CD14-positive monocyte (primary cell): ENCODE measurements around the gene TAOK1. TPM values are rescaled to one million over a fixed set of nuclear protein-coding genes. Genes with fewer than 3 reads are reported as not detected.

ENCODE experiments used
- DNase-seq, 3 donors: peaks; one replicate each; pipeline ENCODE4 v3.0.0-alpha.2; 2011 to 2022
- H2AFZ ChIP-seq: 2 replicates; pipeline ENCODE4 v1.6.0; 2012; ENCODE audit warnings: mild to moderate bottlenecking, low read depth, low read length, inconsistent platforms; ENCODE audit not compliant: insufficient read depth, poor library complexity, severe bottlenecking
- H3K27ac ChIP-seq, 2 donors: 1 replicate in 1 of 2; 2 replicates in 1 of 2; pipeline ENCODE4 v1.5.1; 2012 to 2013; ENCODE audit warnings: low read length in 2 of 2, control low read depth in 1 of 2, inconsistent platforms in 1 of 2, low read depth in 1 of 2, mild to moderate bottlenecking in 1 of 2
- H3K27me3 ChIP-seq, 2 donors: one replicate each; pipeline versions ENCODE4 v1.6.0 to v1.6.1; 2011 to 2013; ENCODE audit warnings: low read length in 2 of 2; ENCODE audit not compliant: control insufficient read depth in 2 of 2, insufficient read depth in 2 of 2
- H3K36me3 ChIP-seq, 2 donors: replicated peaks in 1 of 2; 1 replicate in 1 of 2; 2 replicates in 1 of 2; pipeline versions ENCODE4 v1.5.1 to v1.6.1; 2012 to 2013; ENCODE audit warnings: low read length in 2 of 2, control low read depth in 1 of 2, inconsistent platforms in 1 of 2, mild to moderate bottlenecking in 1 of 2; ENCODE audit not compliant: insufficient read depth in 2 of 2, control insufficient read depth in 1 of 2
- H3K4me1 ChIP-seq, 2 donors: 1 replicate in 1 of 2; 2 replicates in 1 of 2; pipeline versions ENCODE4 v1.5.1 to v1.6.1; 2012 to 2013; ENCODE audit warnings: low read length in 2 of 2, control low read depth in 1 of 2, inconsistent platforms in 1 of 2, mild to moderate bottlenecking in 1 of 2, moderate library complexity in 1 of 2; ENCODE audit not compliant: insufficient read depth in 2 of 2, control insufficient read depth in 1 of 2
- H3K4me2 ChIP-seq: replicated peaks from 2 replicates; pipeline ENCODE3; 2012; ENCODE audit warnings: low read length, moderate library complexity, mild to moderate bottlenecking; ENCODE audit not compliant: poor library complexity, severe bottlenecking; ENCODE audit errors: extremely low read depth
- H3K4me3 ChIP-seq, 3 experiments: fragments of 200-600 bp in 1 of 3; sonication (generic) in 1 of 3; replicated peaks in 1 of 3; 1 replicate in 2 of 3; 2 replicates in 1 of 3; pipeline ENCODE4 v1.5.1; 2011 to 2013; ENCODE audit warnings: low read length in 3 of 3, mild to moderate bottlenecking in 3 of 3, control low read depth in 2 of 3, low read depth in 2 of 3, inconsistent platforms in 1 of 3, moderate library complexity in 1 of 3
- H3K79me2 ChIP-seq: 2 replicates; pipeline ENCODE4 v1.6.0; 2012; ENCODE audit warnings: mild to moderate bottlenecking, control low read depth, inconsistent platforms, low read length, moderate library complexity; ENCODE audit not compliant: insufficient read depth
- H3K9ac ChIP-seq: 2 replicates; pipeline ENCODE4 v1.6.0; 2017; ENCODE audit warnings: low read length, mild to moderate bottlenecking; ENCODE audit not compliant: insufficient read depth, poor library complexity, severe bottlenecking
- H3K9me3 ChIP-seq, 2 donors: replicated peaks in 1 of 2; 1 replicate in 1 of 2; 2 replicates in 1 of 2; pipeline versions ENCODE4 v1.5.1 to v1.6.1; 2012 to 2013; ENCODE audit warnings: low read length in 2 of 2, control low read depth in 1 of 2; ENCODE audit not compliant: control insufficient read depth in 1 of 2, insufficient read depth in 1 of 2
- H4K20me1 ChIP-seq: 2 replicates; pipeline ENCODE4 v1.6.0; 2012; ENCODE audit warnings: mild to moderate bottlenecking, low read length, control low read depth, moderate library complexity; ENCODE audit not compliant: insufficient read depth
- H3K27ac Mint-ChIP-seq, 7 donors: one replicate each; pipeline ENCODE4 v1.8.0; 2020; ENCODE audit warnings: mild to moderate bottlenecking in 7 of 7, mixed read lengths in 7 of 7, moderate library complexity in 6 of 7, inconsistent platforms in 2 of 7
- H3K27me3 Mint-ChIP-seq, 3 donors: one replicate each; pipeline ENCODE4 v1.8.0; 2021 to 2022; ENCODE audit warnings: low read depth in 3 of 3, mild to moderate bottlenecking in 3 of 3, mixed read lengths in 3 of 3, moderate library complexity in 3 of 3, inconsistent platforms in 1 of 3
- H3K36me3 Mint-ChIP-seq, 2 donors: one replicate each; pipeline ENCODE4 v1.8.0; 2020; ENCODE audit warnings: mixed read lengths in 2 of 2, inconsistent platforms in 1 of 2, mild to moderate bottlenecking in 1 of 2
- H3K4me1 Mint-ChIP-seq: one replicate; pipeline ENCODE4 v1.8.0; 2020; ENCODE audit warnings: mild to moderate bottlenecking, mixed read lengths
- H3K4me3 Mint-ChIP-seq, 2 donors: one replicate each; pipeline ENCODE4 v1.8.0; 2020; ENCODE audit warnings: mild to moderate bottlenecking in 2 of 2, mixed read lengths in 2 of 2, moderate library complexity in 1 of 2
- H3K9me3 Mint-ChIP-seq, 7 donors: one replicate each; pipeline ENCODE4 v1.8.0; 2020 to 2022; ENCODE audit warnings: mixed read lengths in 7 of 7, mild to moderate bottlenecking in 6 of 7, moderate library complexity in 6 of 7, inconsistent platforms in 2 of 7
- CTCF ChIP-seq: fragments of 200-600 bp; IDR thresholded peaks from one replicate; pipeline ENCODE4 v1.8.0; 2022; ENCODE audit warnings: antibody characterized with exemption, mild to moderate bottlenecking
- WGBS: methylation state at CpG from one replicate; pipeline ENCODE4 v1.1.5; 2013; ENCODE audit warnings: missing lambda C conversion rate; ENCODE audit not compliant: insufficient coverage; 5-methylcytosine and 5-hydroxymethylcytosine counted together
- intact Hi-C, 2 donors: fragments of 100-400 bp; cut with micrococcal nuclease; formaldehyde crosslinking; loops; one replicate each; pipeline versions ENCODE4 v1.15.0 to v1.15.1; 2023
- polyA plus RNA-seq, 3 donors: library from polyadenylated mRNA; depleted of rRNA in 1 of 3; unstranded in 2 of 3; stranded (reverse) in 1 of 3; fragments of 300-500 nt in 2 of 3; fragments of >200 nt in 1 of 3; fragmentation: Illumina TruSeq in 2 of 3; gene quantifications; 1 replicate in 2 of 3; 2 replicates in 1 of 3; pipeline ENCODE4 v1.2.3, GENCODE V29; 2012 to 2021

TAOK1 gene
- polyA plus RNA-seq, 3 donors = 2.4 to 13.9 (median 4.8) TPM

- Histone ChIP-seq H3K9ac (no peak overlapping the region), H3K79me2 (no peaks in the 10 kb centered on the region), H3K4me1 (no peaks in the 10 kb centered on the region), H3K36me3 (peaks cover 73 to 98% of the 10 kb centered on the region in 2 donors), H3K9me3 (no peaks in the 10 kb centered on the region), H3K4me3 (no peak overlapping the region), H2AFZ (no peak overlapping the region), H3K27ac (peak overlapping the region in 1 of 2 donors; percentile 23), H3K4me2 (no peak overlapping the region), H3K27me3 (no peaks in the 10 kb centered on the region), H4K20me1 (peaks cover 19% of the 10 kb centered on the region)
- DNase-seq = no peak
- H3K4me3 Mint-ChIP-seq = no peak overlapping the region
- H3K9me3 Mint-ChIP-seq = no peaks in the 10 kb centered on the region
- no peaks in the 10 kb centered on the region for H3K27me3 Mint-ChIP-seq
- intact Hi-C loops = no loop called here
- peaks cover 62 to 95% of the 10 kb centered on the region in 2 donors for H3K36me3 Mint-ChIP-seq
- no peak for TF ChIP-seq CTCF
- no CpG with 5 or more reads among the region's 1 CpG for WGBS
- H3K4me1 Mint-ChIP-seq = peaks cover 6% of the 10 kb centered on the region
- no peak overlapping the region for H3K27ac Mint-ChIP-seq
These were observed 114.5 kb downstream of the TAOK1 start for GRCh38 chr17:29504711-29505110.

GRCh38 chr17:29505836-29506235 lies 115.7 kb downstream of the TAOK1 start:
- Histone ChIP-seq H4K20me1 (peaks cover 19% of the 10 kb centered on the region), H3K27ac (no peak overlapping the region), H3K36me3 (peaks cover 77 to 98% of the 10 kb centered on the region in 2 donors), H3K79me2 (no peaks in the 10 kb centered on the region), H3K4me3 (no peak overlapping the region), H3K4me1 (no peaks in the 10 kb centered on the region), H3K4me2 (no peak overlapping the region), H2AFZ (no peak overlapping the region), H3K9ac (no peak overlapping the region), H3K9me3 (no peaks in the 10 kb centered on the region), H3K27me3 (no peaks in the 10 kb centered on the region)
- Mint-ChIP-seq H3K4me3 (no peak overlapping the region), H3K27me3 (no peaks in the 10 kb centered on the region), H3K27ac (peak overlapping the region in 3 of 7 donors; percentile 27 to 72 (median 55)), H3K4me1 (peaks cover 6% of the 10 kb centered on the region), H3K36me3 (peaks cover 64 to 94% of the 10 kb centered on the region in 2 donors), H3K9me3 (no peaks in the 10 kb centered on the region)
- no peak for DNase-seq
- no peak for TF ChIP-seq CTCF
- intact Hi-C loops = no loop called here
- 33% methylated on average over 1 of the region's 4 CpGs for WGBS
